HepG2 (cell line): ENCODE data around the gene GLYR1. TPM values are rescaled to one million over a fixed set of nuclear protein-coding genes. Genes with fewer than 3 reads are reported as not detected.

Experiments
- ATRX ChIP-seq: sonication (generic); formaldehyde crosslinking; IDR thresholded peaks from 2 replicates; pipeline ENCODE4 v1.4.0; 2020; ENCODE audit warnings: missing genetic modification reagents, borderline replicate concordance
- GMEB2 ChIP-seq: IDR thresholded peaks from 2 replicates; pipeline ENCODE4 v1.6.1; 2016; ENCODE audit warnings: missing biosample characterization, missing genetic modification reagents, low read depth
- HIVEP1 ChIP-seq: sonication (generic); formaldehyde crosslinking; IDR thresholded peaks from 2 replicates; pipeline ENCODE4 v1.4.0; 2020; ENCODE audit warnings: mild to moderate bottlenecking, missing genetic modification reagents
- JUN ChIP-seq: sonication (generic); formaldehyde crosslinking; IDR thresholded peaks from 2 replicates; pipeline ENCODE4 v1.4.0; 2020; ENCODE audit warnings: mild to moderate bottlenecking, missing genetic modification reagents
- MED1 ChIP-seq: sonication (generic); formaldehyde crosslinking; IDR thresholded peaks from 2 replicates; pipeline ENCODE4 v1.4.0; 2020; ENCODE audit warnings: missing genetic modification reagents
- PAF1 ChIP-seq: IDR thresholded peaks from 2 replicates; pipeline ENCODE4 v1.6.1; 2016; ENCODE audit warnings: missing genetic modification reagents, missing compliant biosample characterization
- PAX8 ChIP-seq: sonication (generic); formaldehyde crosslinking; IDR thresholded peaks from 2 replicates; pipeline ENCODE4 v1.8.0; 2022; ENCODE audit warnings: mild to moderate bottlenecking, missing genetic modification reagents, borderline replicate concordance
- PRDM15 ChIP-seq: sonication (generic); formaldehyde crosslinking; IDR thresholded peaks from 2 replicates; pipeline ENCODE4 v1.4.0; 2020; ENCODE audit warnings: missing genetic modification reagents
- SCMH1 ChIP-seq: sonication (generic); formaldehyde crosslinking; IDR thresholded peaks from 2 replicates; pipeline ENCODE4 v1.9.0; 2021; ENCODE audit warnings: missing genetic modification reagents, mild to moderate bottlenecking, borderline replicate concordance
- YY1 ChIP-seq: IDR thresholded peaks from 2 replicates; pipeline ENCODE4 v1.6.1; 2011; ENCODE audit warnings: low read length, low read depth, moderate library complexity, mild to moderate bottlenecking; ENCODE audit not compliant: insufficient read depth, insufficient replicate concordance
- ZBED4 ChIP-seq: sonication (generic); formaldehyde crosslinking; IDR thresholded peaks from 2 replicates; pipeline ENCODE4 v1.4.0; 2020; ENCODE audit warnings: missing genetic modification reagents, borderline replicate concordance
- ZHX1 ChIP-seq: sonication (generic); formaldehyde crosslinking; IDR thresholded peaks from 2 replicates; pipeline ENCODE4 v1.8.1; 2022; ENCODE audit warnings: low read depth, mild to moderate bottlenecking, missing genetic modification reagents
- ZNF274 ChIP-seq: sonication (generic); formaldehyde crosslinking; IDR thresholded peaks from 2 replicates; pipeline ENCODE4 v1.5.1; 2020; ENCODE audit warnings: mild to moderate bottlenecking, missing genetic modification reagents
- ZNF33B ChIP-seq: sonication (generic); formaldehyde crosslinking; IDR thresholded peaks from 2 replicates; pipeline ENCODE4 v1.5.1; 2020; ENCODE audit warnings: mild to moderate bottlenecking, missing genetic modification reagents
- ZNF550 ChIP-seq: sonication (generic); formaldehyde crosslinking; IDR thresholded peaks from 2 replicates; pipeline ENCODE4 v1.4.0; 2020; ENCODE audit warnings: mild to moderate bottlenecking, missing genetic modification reagents, borderline replicate concordance
- ZNF558 ChIP-seq: sonication (generic); formaldehyde crosslinking; IDR thresholded peaks from 2 replicates; pipeline ENCODE4 v1.9.0; 2022; ENCODE audit warnings: mild to moderate bottlenecking, missing genetic modification reagents, borderline replicate concordance
- ZNF720 ChIP-seq: sonication (generic); formaldehyde crosslinking; IDR thresholded peaks from 2 replicates; pipeline ENCODE4 v1.4.0; 2020; ENCODE audit warnings: missing genetic modification reagents
- polyA plus RNA-seq, 8 experiments: library from polyadenylated mRNA; depleted of rRNA in 3 of 8; stranded (reverse) in 7 of 8; unstranded in 1 of 8; fragments of >200 nt; fragmentation: Illumina TruSeq in 4 of 8; extraction: Trizol in 4 of 8; gene quantifications; 2 replicates each; pipeline versions ENCODE4 v1.2.1 to v1.2.3, GENCODE V29; 2011 to 2016; ENCODE audit warnings: low read depth in 4 of 8, missing spikeins in 1 of 8, mixed read lengths in 1 of 8; ENCODE audit not compliant: insufficient read depth in 1 of 8
- total RNA-seq, 5 experiments: library from RNA; depleted of rRNA; stranded (reverse); fragments of >200 nt; fragmentation: Illumina TruSeq; extraction: Trizol; gene quantifications; 2 replicates each; pipeline ENCODE4 v1.2.3, GENCODE V29; 2016; ENCODE audit warnings: low read depth in 1 of 5

GLYR1 gene
- total and polyA plus RNA-seq, 2 of the 13 experiments (the other 11 are each of a cell fraction or from before 2014, with no cell fraction given), result 28.3 to 48.7 TPM

- no peak for TF ChIP-seq ZNF558 (CRISPR knock-in tag)
- no peak for TF ChIP-seq ZNF720 (CRISPR knock-in tag)
- no peak for TF ChIP-seq ZNF33B (CRISPR knock-in tag)
- TF ChIP-seq SCMH1 (CRISPR knock-in tag), result no peak
- peak; percentile 39 for TF ChIP-seq YY1
- no peak for TF ChIP-seq PAX8
- TF ChIP-seq ZNF274 (CRISPR knock-in tag), result no peak
- no peak for TF ChIP-seq PAF1 (CRISPR knock-in tag)
- 0 out of 2 replicates have a peak, but pooled peaks have one; percentile 17 for TF ChIP-seq HIVEP1 (CRISPR knock-in tag)
- 0 out of 2 replicates have a peak, but pooled peaks have one; percentile 16 for TF ChIP-seq MED1
- no peak for TF ChIP-seq ATRX (CRISPR knock-in tag)
- TF ChIP-seq ZHX1 (CRISPR knock-in tag), result no peak
- no peak for TF ChIP-seq GMEB2 (CRISPR knock-in tag)
- TF ChIP-seq ZNF550 (CRISPR knock-in tag), result no peak
- no peak for TF ChIP-seq PRDM15 (CRISPR knock-in tag)
- no peak for TF ChIP-seq ZBED4 (CRISPR knock-in tag)
- TF ChIP-seq JUN, result no peak
Measured at GRCh38 chr16:4800290-4801041, 46.6 kb downstream of the GLYR1 start (continued).
